Measurements from ENCODE around the gene C5orf15. TPM values are rescaled to one million over a fixed set of nuclear protein-coding genes. Genes with fewer than 3 reads are reported as not detected.
"Not testable (repeated sequence)": the region's sequence is repeated elsewhere in the genome, so short reads cannot be mapped to it uniquely, and the experiment has no call there.

C5orf15 gene
- total RNA-seq, 1 experiment from 2014 or later: 105 TPM

DNA sequence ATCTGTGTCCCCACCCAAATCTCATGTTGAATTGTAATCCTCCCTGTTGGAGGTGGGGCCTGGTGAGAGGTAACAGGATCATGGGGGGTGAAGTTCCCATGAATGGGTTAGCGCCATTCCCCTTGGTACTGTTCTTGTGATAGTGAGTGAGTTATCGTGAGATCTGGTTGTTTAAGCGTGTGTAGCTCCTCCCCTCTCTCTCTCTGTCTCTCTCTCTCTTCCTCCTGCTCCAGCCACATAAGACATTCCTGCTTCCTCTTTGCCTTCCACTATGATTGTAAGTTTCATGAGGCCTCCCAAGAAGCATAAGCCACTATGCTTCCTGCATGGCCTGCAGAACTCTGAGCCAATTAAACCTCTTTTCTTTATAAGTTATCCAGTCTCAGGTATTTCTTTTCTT, 28.8 kb downstream of the C5orf15 start:
- no peak for DNase-seq (ENCODE audit: extremely low read depth, low read depth)

DNA sequence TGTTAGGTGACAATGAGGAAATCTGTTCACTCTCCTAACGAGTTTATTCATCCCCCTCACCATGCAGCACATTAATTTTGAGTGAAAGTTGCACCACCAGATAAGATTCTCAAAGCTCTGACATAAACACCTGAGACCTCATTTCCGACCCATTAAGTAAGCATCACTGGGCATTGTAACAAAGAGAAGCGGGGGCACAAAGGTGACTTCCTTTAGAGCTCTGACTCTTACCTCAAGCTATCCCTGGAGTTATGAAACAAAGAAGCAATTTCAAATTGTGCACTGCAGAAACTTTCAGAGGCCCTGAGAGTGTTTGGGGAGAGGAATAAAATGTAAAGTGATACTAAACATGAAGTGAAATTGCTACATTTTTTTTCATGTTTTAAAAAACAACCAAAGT, 29.5 kb downstream of the C5orf15 start:
- DNase-seq (ENCODE audit: extremely low read depth, low read depth): no peak

DNA sequence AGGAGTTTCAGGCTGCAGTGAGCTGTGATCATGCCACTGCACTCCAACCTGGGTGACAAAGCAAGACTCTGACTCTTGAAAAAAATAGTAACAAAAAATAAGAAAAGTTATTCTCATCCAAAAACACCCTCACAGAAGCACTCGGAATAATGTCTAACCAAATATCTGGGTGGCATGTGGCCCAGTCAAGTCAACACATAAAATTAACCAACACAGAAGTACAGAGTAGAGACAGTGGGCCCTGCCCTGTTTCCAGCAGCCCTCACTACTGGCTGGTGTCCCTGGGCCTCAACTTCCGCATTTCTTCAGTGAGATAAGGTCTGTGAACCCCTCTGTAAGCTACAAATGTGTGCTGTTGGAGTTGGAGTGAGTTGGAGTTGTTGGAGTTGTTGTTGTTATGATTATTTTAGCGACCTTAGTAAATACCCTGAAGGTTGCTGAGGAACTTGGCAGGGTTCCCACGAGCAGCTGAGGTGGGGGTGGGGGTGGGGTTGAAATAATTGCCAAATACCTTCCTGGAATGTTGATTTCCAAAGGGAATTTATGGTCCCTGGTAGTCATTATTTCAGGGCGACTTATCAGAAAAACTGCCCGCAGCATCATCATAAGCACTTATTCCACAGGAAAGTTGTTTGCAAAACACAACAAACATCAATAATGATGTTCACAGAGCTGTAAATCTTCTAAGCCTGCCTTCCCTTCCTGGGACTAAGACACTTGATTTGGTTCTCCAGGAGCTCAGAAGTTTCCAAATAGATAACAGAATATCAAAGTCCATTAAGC, 30.2 kb downstream of the C5orf15 start:
- no peak for DNase-seq (ENCODE audit: extremely low read depth, low read depth)

GRCh38 chr5:133937628-133938027, 30.8 kb downstream of the C5orf15 start:
- not testable (repeated sequence) for DNase-seq (ENCODE audit: extremely low read depth, low read depth)

DNA sequence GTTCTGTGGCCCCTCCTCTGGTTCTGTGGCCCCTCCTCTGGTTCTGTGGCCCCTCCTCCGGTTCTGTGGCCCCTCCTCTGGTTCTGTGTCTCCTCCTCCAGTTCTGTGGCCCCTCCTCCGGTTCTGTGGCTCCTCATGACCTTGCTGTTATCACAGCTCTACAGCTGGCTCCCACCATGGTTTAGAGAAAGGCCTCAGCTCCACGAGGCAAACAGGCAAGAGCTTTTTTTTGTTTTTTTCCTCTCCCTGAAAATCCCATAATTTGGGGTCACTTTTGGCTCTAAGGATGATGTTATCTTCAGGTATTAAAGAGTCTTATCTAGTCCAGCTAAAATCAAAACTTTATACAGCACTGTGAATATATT, 31.8 kb downstream of the C5orf15 start:
- DNase-seq (ENCODE audit: extremely low read depth, low read depth): no peak

DNA sequence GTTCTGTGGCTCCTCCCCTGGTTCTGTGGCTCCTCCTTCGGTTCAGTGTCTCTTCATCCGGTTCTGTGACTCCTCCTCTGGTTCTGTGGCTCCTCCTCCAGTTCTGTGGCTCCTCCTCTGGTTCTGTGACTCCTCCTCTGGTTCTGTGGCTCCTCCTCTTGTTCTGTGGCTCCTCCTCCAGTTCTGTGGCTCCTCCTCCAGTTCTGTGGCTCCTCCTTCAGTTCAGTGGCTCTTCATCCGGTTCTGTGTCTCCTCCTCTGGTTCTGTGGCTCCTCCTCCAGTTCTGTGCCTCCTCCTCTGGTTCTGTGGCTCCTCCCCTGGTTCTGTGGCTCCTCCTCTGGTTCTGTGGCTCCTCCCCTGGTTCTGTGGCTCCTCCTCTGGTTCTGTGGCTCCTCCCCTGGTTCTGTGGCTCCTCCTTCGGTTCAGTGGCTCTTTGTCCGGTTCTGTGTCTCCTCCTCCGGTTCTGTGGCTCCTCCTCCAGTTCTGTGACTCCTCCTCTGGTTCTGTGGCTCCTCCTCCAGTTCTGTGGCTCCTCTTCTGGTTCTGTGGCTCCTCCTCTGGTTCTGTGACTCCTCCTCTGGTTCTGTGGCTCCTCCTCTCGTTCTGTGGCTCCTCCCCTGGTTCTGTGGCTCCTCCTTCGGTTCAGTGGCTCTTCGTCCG, 32.3 kb downstream of the C5orf15 start:
- not testable (repeated sequence) for DNase-seq (ENCODE audit: extremely low read depth, low read depth)

- no peak for DNase-seq (ENCODE audit: extremely low read depth, low read depth)
Observed at GRCh38 chr5:133935667-133935940, 32.8 kb downstream of the C5orf15 start.

DNA sequence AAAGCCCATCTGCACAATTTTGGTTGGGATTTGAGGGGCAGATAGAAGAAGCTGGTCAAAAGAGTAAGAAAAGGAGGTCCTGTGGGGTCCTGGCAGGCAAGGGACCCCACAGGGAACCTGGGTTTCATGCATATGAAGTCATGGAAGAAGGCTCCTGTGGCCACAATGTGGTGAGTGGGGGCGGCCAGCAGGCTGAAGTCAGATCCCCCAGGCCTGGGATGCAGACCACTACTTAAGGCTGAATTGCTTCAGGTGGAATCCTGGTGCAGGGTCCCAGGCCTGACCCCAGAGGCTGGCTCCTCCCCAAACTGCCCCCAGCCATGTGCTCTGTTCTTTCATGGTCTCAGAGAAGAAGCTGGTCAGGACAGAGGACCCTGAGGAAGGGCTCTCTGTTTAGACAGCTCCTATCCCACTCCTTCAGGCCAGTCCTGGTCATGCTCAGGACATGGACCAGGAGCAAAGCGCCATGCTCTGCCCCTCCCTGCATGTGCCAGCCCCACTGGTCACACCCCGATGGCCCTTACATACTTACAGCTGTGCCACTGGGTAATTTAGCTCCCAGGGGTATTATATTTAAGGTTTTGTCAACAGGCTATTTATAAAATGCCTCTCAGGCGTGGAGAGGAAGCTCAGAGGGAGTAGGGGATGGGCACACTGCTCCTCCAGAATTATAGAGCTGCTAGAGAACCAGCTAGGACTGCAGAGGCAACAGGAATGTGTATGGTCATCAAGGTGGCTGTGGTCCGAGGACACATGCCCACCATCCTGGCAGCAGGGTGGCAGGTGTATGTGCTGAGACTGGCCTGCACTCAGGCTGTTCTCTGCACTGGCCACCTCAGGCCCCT, 33.4 kb downstream of the C5orf15 start:
- DNase-seq (ENCODE audit: extremely low read depth, low read depth): no peak

DNA sequence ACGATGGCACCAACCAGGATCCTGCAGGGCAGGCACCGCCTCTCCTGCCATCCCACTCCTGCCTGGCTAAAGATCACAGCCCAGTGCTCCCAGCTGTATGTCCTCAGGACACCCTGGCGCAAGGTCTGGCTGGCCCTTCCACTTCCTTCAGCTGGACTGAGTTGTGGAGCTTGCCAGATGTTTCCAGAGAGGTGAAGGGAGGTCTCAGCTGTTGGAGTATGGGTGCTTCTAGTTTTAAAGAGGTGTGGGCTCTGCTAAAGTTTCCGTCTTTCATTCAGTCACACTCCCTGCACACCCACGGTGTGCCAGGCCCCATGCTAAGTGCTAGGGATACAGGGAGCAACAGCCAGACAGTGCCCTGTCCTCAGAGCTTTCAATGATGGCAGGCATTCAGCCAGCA, 34.1 kb downstream of the C5orf15 start:
- no peak for DNase-seq (ENCODE audit: extremely low read depth, low read depth)

DNA sequence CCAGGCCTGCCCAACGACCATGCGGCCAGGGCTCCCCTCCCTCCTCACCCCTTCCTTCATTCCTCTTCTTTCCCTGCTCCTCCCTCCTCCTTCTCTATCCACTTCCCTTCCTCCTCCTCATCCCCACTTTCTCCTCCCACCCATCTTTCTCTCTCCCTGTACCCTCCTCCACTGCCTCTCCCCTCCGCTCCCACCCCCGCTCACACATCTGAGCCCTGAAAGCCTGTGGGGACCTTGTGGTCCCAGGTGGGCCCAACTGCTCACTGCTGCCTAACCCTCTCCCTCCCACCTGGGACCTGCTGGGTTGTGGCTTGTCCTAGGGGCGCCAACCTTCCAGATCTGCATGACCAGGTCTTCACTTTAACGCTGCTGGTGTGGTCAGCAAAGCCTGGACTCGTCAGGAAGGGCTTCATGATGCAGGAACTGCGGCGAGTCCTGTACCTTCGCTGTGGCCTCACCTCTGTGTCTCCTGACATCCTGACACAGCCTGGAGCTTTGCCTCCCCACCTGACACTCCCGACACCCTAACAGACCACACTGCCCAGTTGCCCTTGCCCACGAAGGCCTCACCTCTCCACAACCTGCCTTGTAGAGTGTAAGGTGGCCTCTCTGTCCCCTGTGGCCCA, 34.6 kb downstream of the C5orf15 start:
- DNase-seq (ENCODE audit: extremely low read depth, low read depth): no peak

GRCh38 chr5:133933169-133933509, 35.3 kb downstream of the C5orf15 start:
- DNase-seq (ENCODE audit: extremely low read depth, low read depth): no peak

DNA sequence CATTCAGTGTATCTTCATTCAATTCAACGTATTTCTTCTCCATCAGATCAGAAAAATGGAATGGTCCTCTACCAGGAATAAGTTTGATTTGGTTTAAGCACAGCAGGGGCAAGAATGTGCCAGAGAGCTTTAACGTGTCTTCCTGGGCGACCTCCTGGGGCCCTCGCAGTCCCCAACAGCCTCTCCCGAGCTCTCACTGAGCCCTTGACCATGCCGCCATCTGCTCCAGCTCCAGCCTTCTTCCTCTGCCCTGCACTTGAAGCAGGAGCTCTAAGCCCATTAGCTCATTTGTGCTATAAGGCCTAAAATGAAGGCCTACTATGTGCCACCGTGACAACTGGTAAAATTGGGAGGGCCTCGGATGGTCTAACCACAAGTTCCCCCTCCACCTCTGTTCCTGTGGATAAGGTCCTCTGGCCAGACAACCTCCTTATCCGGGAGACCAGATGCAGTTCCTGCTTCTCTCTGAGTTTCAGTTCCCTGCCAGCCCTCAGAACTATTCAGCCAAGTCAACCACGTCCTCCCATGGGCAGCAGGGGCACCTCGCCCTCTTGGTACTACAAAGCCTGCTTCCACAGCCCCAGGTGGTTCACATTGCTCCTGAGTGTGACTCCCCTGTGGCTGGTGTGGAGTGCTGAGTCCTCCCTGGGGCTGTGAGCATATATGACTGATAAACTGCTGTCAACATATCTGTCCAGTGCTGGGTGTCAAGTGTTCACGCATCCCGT, 35.8 kb downstream of the C5orf15 start:
- DNase-seq (ENCODE audit: extremely low read depth, low read depth): no peak

DNA sequence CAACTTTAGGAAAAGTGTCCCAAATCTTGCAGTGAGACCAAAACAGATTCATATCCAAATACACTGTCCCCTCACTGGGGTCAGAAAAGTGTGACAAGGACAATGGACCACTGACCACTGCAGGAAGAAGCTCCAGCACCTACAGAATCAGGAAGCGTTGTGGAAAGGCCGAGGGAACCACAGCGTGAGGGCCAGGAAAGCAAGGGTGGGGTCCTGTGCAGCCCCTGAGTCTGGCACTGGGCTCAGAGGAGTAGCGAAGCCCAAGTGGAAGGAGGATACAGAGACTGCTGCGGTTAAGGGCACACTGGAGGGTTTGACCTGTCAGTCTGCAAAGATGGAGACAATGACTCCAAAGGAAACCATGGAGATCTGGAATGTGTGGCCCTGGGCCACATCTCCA, 36.9 kb downstream of the C5orf15 start:
- no peak for DNase-seq (ENCODE audit: extremely low read depth, low read depth)

DNA sequence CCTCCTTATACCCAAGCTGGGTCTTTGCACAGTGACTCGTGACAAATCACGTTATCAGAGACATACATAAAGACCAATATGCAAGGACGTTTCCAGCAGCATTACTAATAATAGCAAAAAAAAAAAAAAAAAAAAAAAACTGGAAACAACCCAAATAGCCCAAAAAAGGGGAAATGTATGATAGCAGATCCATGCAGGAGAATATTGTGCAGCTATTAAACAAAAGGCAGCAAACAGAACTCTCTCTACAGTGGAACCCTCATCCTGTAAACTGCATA, 37.7 kb downstream of the C5orf15 start:
- DNase-seq (ENCODE audit: extremely low read depth, low read depth): no peak

GRCh38 chr5:133930061-133930812, 38.2 kb downstream of the C5orf15 start:
- DNase-seq (ENCODE audit: extremely low read depth, low read depth): no peak

GRCh38 chr5:133928587-133929393, 39.6 kb downstream of the C5orf15 start:
- DNase-seq (ENCODE audit: extremely low read depth, low read depth): no peak

DNA sequence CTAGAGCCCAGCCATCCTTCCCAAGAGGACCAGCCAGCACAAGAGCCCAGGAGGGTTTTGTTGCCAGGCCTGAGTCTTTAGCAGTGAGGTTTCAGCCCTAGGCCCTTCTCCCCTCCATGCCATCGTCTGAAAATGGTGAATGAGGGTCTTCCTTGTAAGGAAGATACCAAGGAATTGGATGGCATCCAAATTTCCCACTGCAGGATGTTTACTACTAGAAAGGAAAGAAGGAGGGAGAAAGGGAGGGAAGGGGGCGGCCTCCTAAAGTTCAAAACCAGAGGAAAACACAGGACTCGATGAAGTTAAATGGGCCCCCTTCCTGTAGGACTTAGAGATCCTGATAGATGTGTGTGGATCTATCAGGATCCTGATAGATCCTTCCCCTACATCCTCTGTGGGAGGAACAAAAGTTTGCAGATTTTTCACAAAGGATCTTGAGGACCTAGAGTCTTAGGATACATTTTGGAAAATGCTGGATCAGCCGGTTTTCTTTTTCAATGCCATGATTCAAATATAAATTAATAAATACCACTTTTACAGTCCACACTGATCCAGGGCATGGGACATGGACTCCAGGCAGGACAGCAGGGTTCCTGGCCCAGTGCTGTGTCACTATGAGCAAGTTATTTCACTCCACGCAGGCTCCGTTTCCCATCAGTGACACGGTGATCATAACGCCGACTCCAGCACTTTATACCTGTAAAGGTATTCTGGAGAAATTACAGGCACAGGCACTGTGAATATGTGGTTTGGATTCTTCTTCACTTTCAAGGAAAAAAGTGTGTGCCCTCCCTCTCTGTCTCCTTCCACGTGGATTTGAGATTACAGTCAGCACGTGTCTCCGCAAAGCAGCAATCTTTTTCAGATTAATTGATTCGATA, 40.9 kb downstream of the C5orf15 start:
- DNase-seq (ENCODE audit: extremely low read depth, low read depth): no peak

DNA sequence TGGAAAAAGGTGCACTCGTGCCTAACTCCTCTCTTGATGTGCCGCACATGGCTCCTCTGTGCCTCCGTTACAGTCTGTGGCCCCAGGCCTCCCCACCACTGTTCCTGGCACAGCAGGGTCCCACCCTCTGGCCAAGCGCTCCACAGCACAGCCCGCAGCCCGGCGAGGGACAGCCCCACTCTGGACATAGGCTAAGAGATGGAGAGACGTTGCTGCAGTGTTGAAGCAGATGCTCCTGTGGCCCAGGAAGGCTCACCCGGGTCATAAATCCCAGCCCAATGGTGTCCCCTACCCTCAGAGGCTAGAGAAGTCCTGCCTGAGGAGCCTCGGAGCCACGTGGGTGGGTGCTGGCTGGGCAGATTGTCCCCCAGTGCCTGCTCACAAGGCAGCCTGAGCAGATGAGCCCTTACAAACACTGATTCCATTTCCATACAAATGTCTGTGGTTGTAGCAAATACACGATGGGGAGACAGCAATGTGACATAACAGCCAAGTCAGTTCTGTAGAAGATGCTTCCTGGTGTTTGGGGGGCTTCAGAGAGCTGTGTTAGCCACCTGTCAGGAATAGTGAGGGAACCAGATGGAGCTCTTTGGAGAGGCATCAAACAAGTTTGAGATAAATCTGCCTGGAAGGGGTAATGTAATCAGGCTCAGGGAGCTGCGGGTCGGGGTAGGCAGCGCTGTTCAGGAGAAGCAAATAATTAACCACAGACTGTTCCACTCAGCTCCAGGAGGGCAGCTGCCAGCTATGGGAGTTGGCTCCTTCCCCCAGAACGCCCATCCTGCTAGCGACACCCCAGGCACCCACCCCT, 41.7 kb downstream of the C5orf15 start:
- no peak for DNase-seq (ENCODE audit: extremely low read depth, low read depth)
